HCT116 (cell line): ENCODE data around the gene ASB3.

Experiments used
- EGR1 ChIP-seq: IDR thresholded peaks from 2 replicates; pipeline ENCODE4 v1.6.1; 2012; ENCODE audit warnings: low read depth
- EZH2 ChIP-seq: fragments of 200-600 bp; sonication (generic); IDR thresholded peaks from 2 replicates; pipeline ENCODE4 v1.6.1; 2017; ENCODE audit warnings: antibody characterized with exemption, mixed run types
- POLR2A ChIP-seq: IDR thresholded peaks from 2 replicates; pipeline ENCODE4 v1.7.0; 2011; ENCODE audit warnings: borderline replicate concordance; ENCODE audit not compliant: insufficient read depth, insufficient read length; ENCODE audit errors: extremely low read depth
- POLR2AphosphoS5 ChIP-seq: IDR thresholded peaks from 2 replicates; pipeline ENCODE4 v1.6.1; 2011; ENCODE audit warnings: mild to moderate bottlenecking, low read depth, low read length, moderate library complexity
- REST ChIP-seq: IDR thresholded peaks from 2 replicates; pipeline ENCODE4 v1.6.1; 2012; ENCODE audit warnings: low read depth
- SRF ChIP-seq: IDR thresholded peaks from 2 replicates; pipeline ENCODE4 v1.6.1; 2012; ENCODE audit warnings: low read depth
- YY1 ChIP-seq: IDR thresholded peaks from 2 replicates; pipeline ENCODE4 v1.6.1; 2011; ENCODE audit warnings: low read length, low read depth, moderate library complexity, mild to moderate bottlenecking; ENCODE audit not compliant: insufficient replicate concordance; ENCODE audit errors: extremely low read depth
- TF ChIP-seq, protein P1 (sequence below): IDR thresholded peaks from 2 replicates; pipeline ENCODE4 v1.6.1; 2012
- TF ChIP-seq, protein P2 (sequence below), 3 experiments: fragments of 200-600 bp in 1 of 3; sonication (generic) in 1 of 3; IDR thresholded peaks in 2 of 3; conservative IDR thresholded peaks in 1 of 3; 2 replicates each; pipeline ENCODE4 v1.5.1; 2012 to 2017; ENCODE audit warnings: low read depth in 2 of 3, low read length in 2 of 3, antibody characterized with exemption in 1 of 3, borderline replicate concordance in 1 of 3, control low read depth in 1 of 3, mild to moderate bottlenecking in 1 of 3, mixed read lengths in 1 of 3, mixed run types in 1 of 3, moderate library complexity in 1 of 3; ENCODE audit not compliant: insufficient read depth in 1 of 3
- TF ChIP-seq, protein P3 (sequence below): IDR thresholded peaks from 2 replicates; pipeline ENCODE4 v1.6.1; 2011; ENCODE audit warnings: mild to moderate bottlenecking, low read length, moderate library complexity; ENCODE audit not compliant: insufficient replicate concordance; ENCODE audit errors: extremely low read depth

GRCh38 chr2:53695575-53695974, 91.2 kb downstream of the ASB3 start:
- TF ChIP-seq POLR2A (no peak), REST (no peak), SRF (no peak), EGR1 (no peak), EZH2 (no peak), POLR2AphosphoS5 (no peak), YY1 (no peak)
- TF ChIP-seq, protein P1, sequence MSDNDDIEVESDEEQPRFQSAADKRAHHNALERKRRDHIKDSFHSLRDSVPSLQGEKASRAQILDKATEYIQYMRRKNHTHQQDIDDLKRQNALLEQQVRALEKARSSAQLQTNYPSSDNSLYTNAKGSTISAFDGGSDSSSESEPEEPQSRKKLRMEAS = no peak
- TF ChIP-seq, protein P2, sequence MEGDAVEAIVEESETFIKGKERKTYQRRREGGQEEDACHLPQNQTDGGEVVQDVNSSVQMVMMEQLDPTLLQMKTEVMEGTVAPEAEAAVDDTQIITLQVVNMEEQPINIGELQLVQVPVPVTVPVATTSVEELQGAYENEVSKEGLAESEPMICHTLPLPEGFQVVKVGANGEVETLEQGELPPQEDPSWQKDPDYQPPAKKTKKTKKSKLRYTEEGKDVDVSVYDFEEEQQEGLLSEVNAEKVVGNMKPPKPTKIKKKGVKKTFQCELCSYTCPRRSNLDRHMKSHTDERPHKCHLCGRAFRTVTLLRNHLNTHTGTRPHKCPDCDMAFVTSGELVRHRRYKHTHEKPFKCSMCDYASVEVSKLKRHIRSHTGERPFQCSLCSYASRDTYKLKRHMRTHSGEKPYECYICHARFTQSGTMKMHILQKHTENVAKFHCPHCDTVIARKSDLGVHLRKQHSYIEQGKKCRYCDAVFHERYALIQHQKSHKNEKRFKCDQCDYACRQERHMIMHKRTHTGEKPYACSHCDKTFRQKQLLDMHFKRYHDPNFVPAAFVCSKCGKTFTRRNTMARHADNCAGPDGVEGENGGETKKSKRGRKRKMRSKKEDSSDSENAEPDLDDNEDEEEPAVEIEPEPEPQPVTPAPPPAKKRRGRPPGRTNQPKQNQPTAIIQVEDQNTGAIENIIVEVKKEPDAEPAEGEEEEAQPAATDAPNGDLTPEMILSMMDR (IDR thresholded peaks at IDR 0.05 in 2 of 3, conservative IDR thresholded peaks at IDR 0.05 in 1 of 3; ENCODE audit: borderline replicate concordance in 1 of 3, insufficient read depth in 1 of 3, low read depth in 2 of 3, low read length in 2 of 3) = no peak
- TF ChIP-seq, protein P3, sequence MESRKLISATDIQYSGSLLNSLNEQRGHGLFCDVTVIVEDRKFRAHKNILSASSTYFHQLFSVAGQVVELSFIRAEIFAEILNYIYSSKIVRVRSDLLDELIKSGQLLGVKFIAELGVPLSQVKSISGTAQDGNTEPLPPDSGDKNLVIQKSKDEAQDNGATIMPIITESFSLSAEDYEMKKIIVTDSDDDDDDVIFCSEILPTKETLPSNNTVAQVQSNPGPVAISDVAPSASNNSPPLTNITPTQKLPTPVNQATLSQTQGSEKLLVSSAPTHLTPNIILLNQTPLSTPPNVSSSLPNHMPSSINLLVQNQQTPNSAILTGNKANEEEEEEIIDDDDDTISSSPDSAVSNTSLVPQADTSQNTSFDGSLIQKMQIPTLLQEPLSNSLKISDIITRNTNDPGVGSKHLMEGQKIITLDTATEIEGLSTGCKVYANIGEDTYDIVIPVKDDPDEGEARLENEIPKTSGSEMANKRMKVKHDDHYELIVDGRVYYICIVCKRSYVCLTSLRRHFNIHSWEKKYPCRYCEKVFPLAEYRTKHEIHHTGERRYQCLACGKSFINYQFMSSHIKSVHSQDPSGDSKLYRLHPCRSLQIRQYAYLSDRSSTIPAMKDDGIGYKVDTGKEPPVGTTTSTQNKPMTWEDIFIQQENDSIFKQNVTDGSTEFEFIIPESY = no peak
